Measurements from ENCODE around the gene TXNIP.

DNA sequence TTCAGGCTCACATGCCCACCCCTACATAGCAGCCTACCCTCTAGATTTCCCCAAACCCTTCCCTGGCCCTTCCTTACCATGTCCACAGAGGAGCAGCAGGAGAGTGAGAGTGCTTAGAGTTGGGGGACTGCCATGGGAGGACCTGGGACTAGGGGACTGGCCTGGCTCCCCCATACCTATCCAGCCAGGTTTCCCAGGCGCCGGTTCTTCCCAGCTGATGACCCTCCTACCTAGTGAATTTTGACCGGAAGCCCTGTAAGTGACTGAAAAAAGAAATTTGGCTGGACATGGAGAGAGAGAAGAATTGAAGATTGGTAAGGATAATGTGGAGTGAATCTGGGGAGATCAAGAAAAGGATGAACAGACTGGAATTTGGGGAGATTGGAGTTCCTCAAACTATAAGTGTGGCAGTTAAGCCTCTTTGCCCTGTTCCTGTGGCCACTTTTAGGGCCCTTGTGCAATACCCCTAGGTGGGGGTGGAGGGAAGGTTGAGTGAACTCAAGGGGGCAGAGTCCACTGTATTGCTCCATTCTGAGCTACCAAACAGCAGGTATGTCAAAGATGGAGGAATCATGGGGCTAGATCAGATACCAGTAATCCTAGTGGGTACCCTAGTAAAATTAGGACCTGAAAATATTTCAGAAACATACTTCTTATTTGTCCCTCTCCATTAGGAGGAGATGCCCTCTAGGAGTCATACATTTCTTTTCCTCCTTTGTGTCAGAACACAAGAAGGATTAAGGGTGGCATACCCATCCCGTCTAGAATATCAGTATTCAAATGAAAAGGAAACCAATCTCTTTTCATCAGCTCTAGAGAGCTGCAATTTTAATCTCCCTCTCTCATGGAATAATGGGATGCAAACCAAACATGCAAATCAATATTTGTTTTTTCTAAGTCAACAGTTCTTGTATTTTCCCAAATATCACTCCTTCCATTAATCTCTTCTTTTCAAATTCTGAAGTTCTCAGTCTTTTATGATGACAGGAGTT is 24.0 kb upstream of the TXNIP start:
- TF ChIP-seq CTCF (IDR thresholded peaks at IDR 0.05) (no peak), POLR2A (IDR thresholded peaks at IDR 0.05) (no peak)

Measured in breast epithelium (tissue), 3 donors.